HG03097 (cell line): ENCODE measurements around the gene HENMT1.

ENCODE experiments used
- ATAC-seq: cut with Tn5 transposase; IDR thresholded peaks from one replicate; pipeline ENCODE4 v1.9.1; 2021; ENCODE audit not compliant: unreplicated experiment, low FRiP score

The HENMT1 gene

DNA sequence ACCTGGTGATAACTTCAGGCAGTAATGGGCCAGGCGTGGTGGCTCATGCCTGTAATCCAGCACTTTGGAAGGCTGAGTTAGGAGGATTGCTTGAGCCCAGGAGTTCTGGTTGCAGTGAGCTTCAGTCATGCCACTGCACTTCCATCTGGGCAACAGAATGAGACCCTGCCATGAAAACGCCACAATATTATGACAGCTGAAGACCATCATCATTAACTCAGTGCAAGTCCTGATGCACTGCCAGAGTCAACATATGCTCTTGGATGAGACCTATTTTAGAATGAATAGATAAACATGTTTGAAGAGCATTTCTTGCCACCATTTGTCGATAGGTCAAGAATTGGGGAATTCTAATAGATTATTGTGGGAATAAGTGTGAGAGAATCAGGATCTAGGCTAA is 26.4 kb downstream of the HENMT1 start:
- no peak for ATAC-seq

DNA sequence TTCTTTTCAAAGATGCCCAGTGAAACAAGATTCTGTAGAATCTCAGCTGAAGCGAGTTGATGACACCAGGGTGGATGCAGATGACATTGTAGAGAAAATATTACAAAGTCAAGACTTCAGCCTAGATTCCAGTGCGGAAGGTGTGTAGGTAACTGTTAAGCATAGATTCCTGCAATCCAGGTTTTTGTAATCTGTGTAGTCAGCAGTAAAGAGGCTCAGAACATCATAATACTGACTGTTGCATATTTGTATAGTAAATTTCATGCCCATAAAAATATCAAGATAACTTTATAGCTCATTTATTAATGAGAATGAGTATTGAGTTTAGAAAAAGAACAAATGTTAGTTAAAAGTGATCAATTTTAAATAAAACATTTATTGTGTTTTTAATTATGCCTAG is 32.2 kb downstream of the HENMT1 start:
- ATAC-seq = no peak

DNA sequence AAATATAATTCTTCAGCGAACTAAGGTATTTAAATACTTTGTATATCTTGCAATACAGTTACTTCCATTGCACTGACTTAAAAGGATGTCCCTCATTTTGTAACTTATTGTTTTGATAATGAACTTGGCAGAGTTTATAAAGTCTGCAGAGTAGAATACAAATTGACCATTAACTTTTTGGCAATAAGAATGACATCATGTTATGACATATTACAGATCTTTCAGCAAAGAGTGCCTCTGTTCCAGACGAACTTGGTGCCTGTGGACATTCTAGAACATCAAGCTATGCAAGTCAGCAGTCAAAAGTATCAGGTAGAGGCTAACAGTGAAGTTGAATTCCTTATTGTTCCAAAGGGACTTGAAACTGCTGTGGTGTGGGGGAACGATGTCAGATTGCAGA is 32.9 kb downstream of the HENMT1 start:
- ATAC-seq = no peak

DNA sequence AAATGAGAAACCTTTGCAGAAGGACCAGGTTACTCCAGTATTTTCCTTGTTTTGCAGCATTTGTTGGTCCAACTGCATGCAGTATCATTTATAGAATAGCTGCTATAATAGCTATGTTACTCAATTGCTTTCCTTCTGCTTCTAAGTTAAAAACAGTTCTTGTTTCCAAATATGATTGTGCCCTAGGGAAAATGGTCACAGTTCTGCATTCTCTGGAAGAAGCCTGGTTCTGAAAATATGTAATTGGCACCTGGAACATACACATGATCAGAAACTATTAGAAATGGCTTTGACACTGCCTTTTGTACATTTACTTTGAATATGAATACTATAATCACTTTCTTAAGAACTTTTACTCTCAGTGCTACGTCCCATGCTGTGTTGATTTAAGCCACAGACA is 33.6 kb downstream of the HENMT1 start:
- no peak for ATAC-seq

DNA sequence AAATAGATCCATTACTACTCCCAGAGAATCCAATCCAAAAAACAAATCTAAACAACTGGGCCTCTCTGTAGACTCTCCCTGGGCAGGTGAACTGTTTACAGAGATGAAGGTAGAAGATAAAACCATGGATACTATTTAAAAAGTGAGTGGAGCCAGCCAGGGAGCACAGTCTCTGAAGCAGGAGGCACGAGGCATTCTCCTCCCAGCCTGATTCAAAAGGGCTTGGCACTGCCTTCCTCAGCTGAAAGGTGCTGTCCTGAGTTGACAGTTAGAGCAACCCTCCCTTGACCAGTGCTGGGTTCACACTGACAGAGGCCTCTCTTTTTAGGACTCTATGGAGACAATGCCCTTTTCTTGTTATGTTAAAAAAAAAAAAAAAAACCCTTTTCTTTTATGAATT is 36.8 kb downstream of the HENMT1 start:
- no peak for ATAC-seq

DNA sequence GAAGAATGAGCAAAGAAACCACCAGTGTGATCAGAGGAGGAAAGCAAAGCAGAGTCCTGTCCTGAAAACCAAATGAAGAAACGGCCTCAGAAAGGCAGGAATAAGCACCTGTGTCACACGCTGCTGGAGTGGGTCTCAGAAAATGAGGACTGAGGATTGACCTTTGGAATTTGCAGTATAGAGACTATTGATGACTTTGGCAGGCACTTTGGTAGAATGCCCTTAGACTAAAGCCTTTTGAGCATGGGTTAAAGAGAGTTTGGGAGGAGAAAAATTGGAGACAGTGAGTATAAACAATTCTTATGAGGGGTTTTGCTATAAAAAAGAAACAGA is 43.2 kb downstream of the HENMT1 start:
- ATAC-seq = no peak

DNA sequence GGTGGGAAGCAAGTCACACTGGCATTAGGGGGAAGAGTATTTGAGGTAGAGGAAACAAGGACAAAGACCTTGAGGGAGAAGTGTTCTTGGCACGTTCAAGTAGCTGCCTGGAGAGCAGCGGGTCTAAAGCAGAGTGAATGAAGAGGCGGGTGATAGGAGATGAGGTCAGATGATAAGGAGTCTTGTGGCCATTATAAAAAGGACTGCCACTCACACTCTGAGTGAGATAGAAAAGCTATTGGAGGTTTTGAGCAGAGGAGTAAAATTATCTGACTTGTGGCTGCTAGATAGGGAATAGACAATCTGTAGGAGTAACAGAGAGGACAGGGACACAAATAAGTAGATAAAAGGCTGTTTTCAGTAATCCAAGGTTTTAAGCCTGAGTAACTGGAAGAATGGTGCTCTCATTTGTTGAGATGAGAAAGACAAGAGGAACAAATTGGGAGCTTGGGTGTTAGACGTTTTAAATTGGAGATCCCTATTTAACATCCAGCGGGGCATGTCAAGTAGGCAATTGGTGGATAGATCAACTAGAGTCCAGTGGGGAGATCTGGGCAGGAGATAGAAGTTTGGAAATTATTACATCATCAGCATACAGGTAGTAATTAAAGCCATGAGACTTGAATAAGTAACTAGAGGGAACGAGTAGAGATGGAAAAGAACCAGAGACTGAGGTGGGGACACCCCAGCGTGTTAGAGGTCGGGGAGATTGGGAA is 43.7 kb downstream of the HENMT1 start:
- ATAC-seq = no peak

DNA sequence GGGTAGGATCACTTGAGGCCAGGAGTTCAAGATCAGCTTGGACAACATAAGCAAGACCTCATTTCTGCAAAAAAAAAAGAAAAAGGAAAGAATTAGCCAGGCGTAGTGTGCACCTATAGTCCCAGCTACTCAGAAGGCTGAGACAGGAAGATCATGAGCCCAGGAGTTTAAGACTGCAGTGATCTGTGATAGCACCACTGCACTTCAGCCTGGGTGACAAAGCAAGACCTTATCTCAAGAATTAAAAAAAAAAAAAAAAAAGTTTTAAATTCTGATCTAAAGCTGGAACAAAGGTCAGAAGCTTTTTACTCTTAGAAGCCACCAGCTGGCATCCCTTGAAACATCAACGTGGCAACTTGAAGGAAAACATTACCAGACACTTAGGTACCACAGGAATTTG is 45.3 kb downstream of the HENMT1 start:
- ATAC-seq = no peak

DNA sequence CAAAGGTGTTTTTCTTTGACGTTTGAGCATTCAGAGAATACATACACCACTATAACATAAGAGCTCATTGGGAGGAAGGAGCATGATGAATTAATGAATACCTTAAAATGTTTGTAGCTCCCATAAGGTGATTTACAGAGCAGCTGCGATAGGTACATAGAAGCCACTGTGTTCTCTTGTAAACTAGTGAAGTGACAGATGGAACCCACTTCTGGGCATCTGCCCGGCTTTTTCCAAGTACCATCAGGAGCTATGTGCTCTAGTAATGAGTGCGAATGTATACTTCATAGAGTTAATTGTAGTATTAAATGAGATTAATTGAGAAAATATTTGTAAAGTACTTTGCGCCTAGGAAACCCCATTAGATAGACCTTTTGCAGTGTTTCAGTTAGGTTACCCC is 48.4 kb downstream of the HENMT1 start:
- no peak for ATAC-seq

DNA sequence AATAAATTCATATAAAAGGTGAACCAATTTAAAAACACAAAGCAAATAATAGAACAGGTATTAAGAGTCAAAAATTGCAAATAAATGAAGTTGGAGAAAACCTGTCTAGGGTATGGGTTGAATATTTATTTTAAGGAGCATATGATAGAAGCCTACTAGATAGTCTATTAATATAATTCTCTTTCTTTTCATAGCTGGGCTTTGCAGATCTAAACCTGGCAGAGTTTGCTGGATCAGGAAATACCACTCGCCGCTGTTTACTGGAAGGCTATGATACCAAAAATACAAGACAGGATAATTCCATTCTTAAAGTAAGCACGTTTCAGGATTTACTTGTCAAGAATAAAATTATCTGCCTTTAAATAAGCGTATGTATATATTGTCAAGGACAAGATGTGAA is 48.9 kb downstream of the HENMT1 start:
- no peak for ATAC-seq

DNA sequence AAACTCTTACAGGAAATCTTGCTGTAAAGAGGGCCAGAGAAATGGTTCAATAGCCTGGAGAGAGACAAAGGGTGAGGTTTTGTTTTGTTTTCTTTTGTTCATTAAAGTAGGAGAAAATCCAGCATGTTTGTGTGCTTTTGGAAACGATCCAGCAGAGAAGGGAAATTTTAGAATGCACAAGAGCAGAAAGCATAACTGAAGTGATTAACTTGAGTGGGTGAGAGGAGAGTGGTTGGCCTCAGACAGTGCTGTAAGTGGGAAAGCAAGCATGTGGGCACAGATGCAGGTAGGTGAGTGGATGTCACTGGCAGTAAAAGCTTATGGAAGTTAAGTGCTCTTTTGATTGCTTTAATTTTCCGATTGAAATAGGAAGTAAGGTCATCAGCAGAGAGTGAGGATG is 50.8 kb downstream of the HENMT1 start:
- no peak for ATAC-seq

DNA sequence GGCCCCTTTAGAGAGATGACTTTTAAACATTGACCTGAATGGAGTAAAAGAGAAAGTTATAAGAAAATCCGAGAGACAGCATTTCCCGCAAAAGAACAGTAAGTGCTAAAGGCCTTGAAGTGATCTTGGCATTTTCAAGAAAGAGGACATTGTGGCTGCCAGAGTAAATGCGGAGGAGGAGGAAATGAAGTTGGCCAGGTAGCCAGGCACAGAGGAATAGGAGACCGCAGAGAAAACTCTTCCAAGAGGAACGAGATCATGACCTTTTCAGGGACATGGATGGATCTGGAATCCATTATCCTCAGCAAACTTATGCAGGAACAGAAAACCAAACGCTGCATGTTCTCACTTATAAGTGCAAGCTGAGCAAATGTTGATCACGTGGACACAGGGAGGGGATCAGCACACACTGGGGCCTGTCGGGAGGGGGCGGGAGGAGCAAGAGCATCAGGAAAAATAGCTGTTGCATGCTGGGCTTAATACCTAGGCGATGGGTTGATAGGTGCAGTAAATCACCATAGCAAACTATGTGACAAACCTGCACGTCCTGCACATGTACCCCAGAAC is 51.3 kb downstream of the HENMT1 start:
- no peak for ATAC-seq

DNA sequence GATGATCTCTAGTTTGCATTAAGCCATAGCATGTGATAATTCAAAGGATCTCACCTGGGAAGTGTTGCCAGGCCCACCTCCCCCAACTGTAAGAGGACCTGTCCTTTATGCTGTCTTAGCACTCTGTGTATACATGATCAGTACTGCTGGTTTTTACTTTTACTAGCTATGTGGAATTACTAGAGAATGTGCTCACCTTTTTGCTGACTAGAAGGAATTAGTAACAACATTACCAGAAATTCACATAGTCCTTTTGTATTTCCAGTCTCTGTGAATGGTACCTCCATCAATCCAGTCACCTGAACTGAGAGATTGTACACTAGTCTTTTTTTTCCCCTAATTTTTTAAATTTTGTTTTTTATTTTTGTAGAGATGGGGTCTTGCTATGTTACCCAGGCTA is 54.4 kb downstream of the HENMT1 start:
- ATAC-seq = no peak

DNA sequence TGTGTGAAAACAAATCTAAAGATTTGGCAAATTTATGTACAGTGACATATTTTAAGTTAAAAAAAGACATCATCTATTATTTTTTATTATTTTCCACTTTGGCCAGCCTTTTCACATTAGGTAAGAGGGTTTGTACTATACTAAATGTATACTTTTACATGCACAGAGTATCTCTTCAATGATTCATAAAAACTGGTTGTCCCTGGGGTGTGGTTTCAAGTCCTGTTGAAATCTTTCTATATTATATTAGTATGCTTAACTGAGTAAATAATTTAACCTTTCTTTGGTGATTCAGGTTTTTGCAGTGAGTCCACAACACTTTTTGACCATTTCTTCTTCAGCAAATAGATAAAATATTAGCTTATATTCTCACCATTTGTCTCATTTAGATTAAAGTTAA is 55.3 kb downstream of the HENMT1 start:
- no peak for ATAC-seq

DNA sequence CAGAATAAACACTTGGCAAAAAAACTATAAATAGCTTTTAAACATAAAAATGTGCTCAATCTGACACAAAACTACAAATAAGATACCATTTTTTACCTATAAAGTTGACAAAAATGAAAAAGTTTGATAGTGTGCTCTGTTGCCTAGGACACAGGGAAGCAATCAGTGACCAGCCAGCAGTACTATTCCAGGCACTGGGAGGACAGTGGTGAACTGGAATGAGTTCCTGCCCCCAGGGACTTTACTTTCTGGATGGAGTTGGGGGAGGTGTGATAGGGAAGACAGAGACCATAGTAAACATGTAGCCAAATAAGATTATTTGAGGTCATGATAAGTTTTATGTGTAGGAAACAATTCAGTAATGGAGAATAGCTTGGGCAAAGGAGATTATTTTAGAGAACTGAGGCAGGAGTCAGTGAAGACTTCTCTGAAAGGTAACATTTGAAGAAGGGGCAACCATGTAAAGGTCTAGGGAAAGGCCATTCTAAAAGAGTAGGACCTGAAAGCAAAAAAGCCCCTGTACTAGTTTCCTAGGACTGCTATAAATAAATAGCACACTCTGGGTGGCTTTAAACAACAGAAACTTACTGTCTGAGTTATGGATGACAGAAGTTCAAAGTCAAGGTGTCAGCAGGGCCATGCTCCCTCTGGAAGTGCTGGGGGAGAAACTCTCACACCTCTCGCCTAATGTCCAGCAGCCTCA is 59.0 kb downstream of the HENMT1 start:
- no peak for ATAC-seq

DNA sequence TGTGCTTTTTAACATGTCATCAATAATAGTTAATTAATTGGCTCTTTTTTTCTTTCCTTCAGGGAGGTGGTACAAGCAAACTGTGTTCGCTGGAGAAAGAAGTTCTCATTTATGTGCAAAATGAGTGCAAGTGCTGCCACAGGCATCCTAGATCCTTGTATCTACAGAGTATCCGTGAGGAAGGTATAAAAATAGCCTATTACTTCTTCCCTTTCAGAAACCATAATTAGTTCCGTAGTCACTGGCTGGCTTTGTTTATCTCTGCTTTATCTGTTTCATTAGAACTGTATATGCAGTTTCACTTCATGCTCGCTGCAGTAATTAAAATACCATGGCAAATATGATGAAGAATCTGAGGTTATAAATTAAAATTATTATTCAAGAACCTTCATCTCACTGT is 60.4 kb downstream of the HENMT1 start:
- no peak for ATAC-seq

DNA sequence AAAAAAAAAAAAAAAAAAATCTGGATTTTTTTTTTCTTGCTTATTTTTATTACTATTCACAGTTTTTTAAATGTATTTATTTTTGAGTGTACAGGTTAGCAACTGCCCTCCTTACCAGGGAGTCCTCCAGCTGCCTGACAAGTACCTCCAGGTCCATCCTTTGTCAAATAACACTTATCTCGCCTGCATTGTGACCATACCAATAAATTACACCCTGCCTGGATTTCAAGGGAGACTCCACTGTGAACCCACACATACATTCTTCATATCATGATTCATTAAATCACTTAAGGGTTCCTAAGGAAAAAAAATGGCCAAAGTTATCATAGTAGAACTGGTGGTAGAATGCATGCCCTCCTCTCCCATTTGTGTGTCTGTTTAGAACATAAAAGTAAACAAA is 62.6 kb downstream of the HENMT1 start:
- no peak for ATAC-seq
